IPS-20b (cell line): Measurements from ENCODE around the gene FITM2.

Experiments
- H3K27ac ChIP-seq: one replicate; pipeline ENCODE4 v1.5.1; 2013; ENCODE audit warnings: low read length
- H3K27me3 ChIP-seq: 2 replicates; pipeline ENCODE4 v1.6.1; 2013; ENCODE audit warnings: mild to moderate bottlenecking, low read length, inconsistent platforms; ENCODE audit not compliant: insufficient read depth
- H3K36me3 ChIP-seq: 2 replicates; pipeline ENCODE4 v1.6.1; 2013; ENCODE audit warnings: low read depth, mild to moderate bottlenecking, inconsistent platforms, low read length, moderate library complexity; ENCODE audit not compliant: insufficient read depth
- H3K4me1 ChIP-seq: 2 replicates; pipeline ENCODE4 v1.6.1; 2013; ENCODE audit warnings: mild to moderate bottlenecking, control low read depth, inconsistent platforms, low read length, moderate library complexity; ENCODE audit not compliant: insufficient read depth
- H3K4me3 ChIP-seq: 2 replicates; pipeline ENCODE4 v1.5.1; 2013; ENCODE audit warnings: mild to moderate bottlenecking, low read length, inconsistent platforms
- H3K9ac ChIP-seq: 2 replicates; pipeline ENCODE4 v1.6.1; 2013; ENCODE audit warnings: low read depth, mild to moderate bottlenecking, inconsistent platforms, low read length, moderate library complexity
- H3K9me3 ChIP-seq: 2 replicates; pipeline ENCODE4 v1.6.1; 2013; ENCODE audit warnings: mild to moderate bottlenecking, low read depth, low read length, inconsistent platforms; ENCODE audit not compliant: insufficient read depth

The FITM2 gene

GRCh38 chr20:44310664-44311639, at the start of gene FITM2:
FITM2 (minus strand) TSS chr20:44311202; CDS start chr20:44311148, 54 bp downstream.
- H3K4me3 ChIP-seq: peak within 1 kb of the TSS; percentile 94
- peak within 1 kb of the TSS; percentile 79; the same call in 1 of the 2 replicates for H3K9ac ChIP-seq
- H3K27ac ChIP-seq: no peak within 1 kb of the TSS
- no peaks in the 10 kb centered on the region for H3K4me1 ChIP-seq
- H3K36me3 ChIP-seq: no peaks in the 10 kb centered on the region
- H3K27me3 ChIP-seq: peaks cover 24% of the 10 kb centered on the region
- H3K9me3 ChIP-seq: no peaks in the 10 kb centered on the region

GRCh38 chr20:44360221-44360620, 49.2 kb upstream of the FITM2 start:
- no peak overlapping the region for H3K9ac ChIP-seq
- H3K4me3 ChIP-seq: no peak overlapping the region
- no peaks in the 10 kb centered on the region for H3K9me3 ChIP-seq
- H3K4me1 ChIP-seq: no peaks in the 10 kb centered on the region
- no peak overlapping the region for H3K27ac ChIP-seq
- H3K36me3 ChIP-seq: no peaks in the 10 kb centered on the region
- H3K27me3 ChIP-seq: no peaks in the 10 kb centered on the region

GRCh38 chr20:44358776-44359175, 47.8 kb upstream of the FITM2 start:
- no peak overlapping the region for H3K27ac ChIP-seq
- no peaks in the 10 kb centered on the region for H3K4me1 ChIP-seq
- no peaks in the 10 kb centered on the region for H3K27me3 ChIP-seq
- no peaks in the 10 kb centered on the region for H3K9me3 ChIP-seq
- no peak overlapping the region for H3K9ac ChIP-seq
- H3K4me3 ChIP-seq: no peak overlapping the region
- H3K36me3 ChIP-seq: no peaks in the 10 kb centered on the region

GRCh38 chr20:44357555-44358125, 46.6 kb upstream of the FITM2 start:
- H3K27me3 ChIP-seq: no peaks in the 10 kb centered on the region
- H3K4me3 ChIP-seq: no peak overlapping the region
- H3K4me1 ChIP-seq: no peaks in the 10 kb centered on the region
- no peaks in the 10 kb centered on the region for H3K9me3 ChIP-seq
- no peak overlapping the region for H3K9ac ChIP-seq
- H3K36me3 ChIP-seq: no peaks in the 10 kb centered on the region
- H3K27ac ChIP-seq: no peak overlapping the region

GRCh38 chr20:44357020-44357419, 46.0 kb upstream of the FITM2 start:
- Histone ChIP-seq H3K4me3 (no peak overlapping the region), H3K4me1 (peaks cover 2% of the 10 kb centered on the region; the same call in 1 of the 2 replicates), H3K9ac (no peak overlapping the region), H3K27ac (no peak overlapping the region), H3K36me3 (no peaks in the 10 kb centered on the region), H3K9me3 (no peaks in the 10 kb centered on the region), H3K27me3 (no peaks in the 10 kb centered on the region)

- Histone ChIP-seq H3K36me3 (no peaks in the 10 kb centered on the region), H3K27me3 (no peaks in the 10 kb centered on the region), H3K27ac (no peak overlapping the region), H3K4me3 (no peak overlapping the region), H3K9me3 (no peaks in the 10 kb centered on the region), H3K4me1 (peaks cover 3% of the 10 kb centered on the region; the same call in 1 of the 2 replicates), H3K9ac (no peak overlapping the region)
Observed at GRCh38 chr20:44356353-44356723, 45.3 kb upstream of the FITM2 start.

GRCh38 chr20:44355498-44356352, 44.7 kb upstream of the FITM2 start, which contains the start of gene HNF4A:
HNF4A (plus strand) TSS chr20:44355699; CDS start chr20:44355805, 106 bp downstream.
- Histone ChIP-seq H3K9ac (no peak within 1 kb of the TSS), H3K4me3 (no peak within 1 kb of the TSS), H3K27ac (no peak within 1 kb of the TSS), H3K27me3 (no peaks in the 10 kb centered on the region), H3K4me1 (peaks cover 3% of the 10 kb centered on the region; the same call in 1 of the 2 replicates), H3K9me3 (no peaks in the 10 kb centered on the region), H3K36me3 (no peaks in the 10 kb centered on the region)

GRCh38 chr20:44354979-44355497, 44.0 kb upstream of the FITM2 start:
- Histone ChIP-seq H3K4me1 (peaks cover 3% of the 10 kb centered on the region; the same call in 1 of the 2 replicates), H3K36me3 (no peaks in the 10 kb centered on the region), H3K27ac (no peak overlapping the region), H3K9me3 (no peaks in the 10 kb centered on the region), H3K27me3 (no peaks in the 10 kb centered on the region), H3K9ac (no peak overlapping the region), H3K4me3 (no peak overlapping the region)

- H3K27ac ChIP-seq: no peak overlapping the region
- H3K9ac ChIP-seq: no peak overlapping the region
- no peak overlapping the region for H3K4me3 ChIP-seq
- peaks cover 3% of the 10 kb centered on the region; the same call in 1 of the 2 replicates for H3K4me1 ChIP-seq
- H3K27me3 ChIP-seq: no peaks in the 10 kb centered on the region
- H3K9me3 ChIP-seq: no peaks in the 10 kb centered on the region
- no peaks in the 10 kb centered on the region for H3K36me3 ChIP-seq
Observed at GRCh38 chr20:44350567-44350966, 39.6 kb upstream of the FITM2 start.

GRCh38 chr20:44349349-44349748, 38.3 kb upstream of the FITM2 start:
- no peak overlapping the region for H3K9ac ChIP-seq
- H3K4me1 ChIP-seq: peaks cover 3% of the 10 kb centered on the region; the same call in 1 of the 2 replicates
- no peaks in the 10 kb centered on the region for H3K36me3 ChIP-seq
- H3K27ac ChIP-seq: no peak overlapping the region
- no peaks in the 10 kb centered on the region for H3K27me3 ChIP-seq
- H3K4me3 ChIP-seq: no peak overlapping the region
- H3K9me3 ChIP-seq: no peaks in the 10 kb centered on the region

- Histone ChIP-seq H3K27ac (no peak overlapping the region), H3K9me3 (no peaks in the 10 kb centered on the region), H3K4me1 (peaks cover 3% of the 10 kb centered on the region; the same call in 1 of the 2 replicates), H3K4me3 (no peak overlapping the region), H3K9ac (no peak overlapping the region), H3K27me3 (no peaks in the 10 kb centered on the region), H3K36me3 (no peaks in the 10 kb centered on the region)
Observed at GRCh38 chr20:44348168-44348659, 37.2 kb upstream of the FITM2 start.
